Measurements from ENCODE around the gene PRAC1.

The PRAC1 gene

GRCh38 chr17:48722201-48722907 lies at the start of gene PRAC1:
Gene PRAC1, minus strand, starts transcription at chr17:48722518. Its CDS starts 126 bp downstream, at chr17:48722392.
- no peak for DNase-seq (ENCODE audit: low read depth)
- no peak for TF ChIP-seq CTCF (conservative IDR thresholded peaks at IDR 0.05; ENCODE audit: low read length)
- no peak within 1 kb of the TSS for H3K4me3 ChIP-seq (ENCODE audit: low read length)

- TF ChIP-seq CTCF (conservative IDR thresholded peaks at IDR 0.05; ENCODE audit: low read length): no peak
- no peak overlapping the region for H3K4me3 ChIP-seq (ENCODE audit: low read length)
- peak; percentile 8 for DNase-seq (ENCODE audit: low read depth)
Observed at GRCh38 chr17:48770954-48771353, 48.6 kb upstream of the PRAC1 start.

- TF ChIP-seq CTCF (conservative IDR thresholded peaks at IDR 0.05; ENCODE audit: low read length): no peak
- H3K4me3 ChIP-seq (ENCODE audit: low read length): no peak overlapping the region
- no peak for DNase-seq (ENCODE audit: low read depth)
Observed at GRCh38 chr17:48769009-48769675, 46.8 kb upstream of the PRAC1 start.

- no peak for DNase-seq (ENCODE audit: low read depth)
- no peak for TF ChIP-seq CTCF (conservative IDR thresholded peaks at IDR 0.05; ENCODE audit: low read length)
- no peak overlapping the region for H3K4me3 ChIP-seq (ENCODE audit: low read length)
Observed at GRCh38 chr17:48767263-48767774, 45.0 kb upstream of the PRAC1 start.

- H3K4me3 ChIP-seq (ENCODE audit: low read length): no peak overlapping the region
- no peak for DNase-seq (ENCODE audit: low read depth)
- no peak for TF ChIP-seq CTCF (conservative IDR thresholded peaks at IDR 0.05; ENCODE audit: low read length)
Observed at GRCh38 chr17:48761114-48761513, 38.8 kb upstream of the PRAC1 start.

- no peak for TF ChIP-seq CTCF (conservative IDR thresholded peaks at IDR 0.05; ENCODE audit: low read length)
- no peak for DNase-seq (ENCODE audit: low read depth)
- no peak overlapping the region for H3K4me3 ChIP-seq (ENCODE audit: low read length)
Observed at GRCh38 chr17:48760411-48760810, 38.1 kb upstream of the PRAC1 start.

DNA sequence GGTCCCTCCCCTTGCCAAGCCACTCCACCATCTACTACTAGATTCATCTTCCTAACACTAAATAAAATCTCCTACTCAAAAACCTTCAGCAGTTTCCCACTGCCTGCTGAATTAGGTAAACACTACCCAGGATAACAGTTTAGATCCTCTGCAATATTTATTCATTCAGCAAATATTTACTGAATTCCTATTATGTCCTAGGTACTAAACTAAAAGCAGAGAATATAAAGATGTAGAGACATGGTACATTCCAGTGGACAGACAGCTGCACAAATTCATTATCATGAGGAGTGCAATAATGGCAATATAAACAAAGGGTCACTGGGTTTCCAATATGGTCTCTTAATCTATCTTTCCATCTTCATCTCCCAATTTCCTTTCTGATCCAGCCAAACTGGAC lies 37.0 kb upstream of the PRAC1 start:
- H3K4me3 ChIP-seq (ENCODE audit: low read length): no peak overlapping the region
- no peak for TF ChIP-seq CTCF (conservative IDR thresholded peaks at IDR 0.05; ENCODE audit: low read length)
- DNase-seq (ENCODE audit: low read depth): no peak
